T-helper 2 cell (primary cell): ENCODE measurements around the gene MDM4.
"Not testable (repeated sequence)": the region's sequence is repeated elsewhere in the genome, so short reads cannot be mapped to it uniquely, and the experiment has no call there.

ENCODE experiments used
- DNase-seq, 5 experiments: peaks; one replicate each; pipeline versions ENCODE4 v3.0.0 to v3.0.0-alpha.2; 2012 to 2022
- total RNA-seq, 2 donors: gene quantifications; one replicate each; lab custom pipeline; 2026; lab: John Stamatoyannopoulos, UW

The MDM4 gene, protein sequence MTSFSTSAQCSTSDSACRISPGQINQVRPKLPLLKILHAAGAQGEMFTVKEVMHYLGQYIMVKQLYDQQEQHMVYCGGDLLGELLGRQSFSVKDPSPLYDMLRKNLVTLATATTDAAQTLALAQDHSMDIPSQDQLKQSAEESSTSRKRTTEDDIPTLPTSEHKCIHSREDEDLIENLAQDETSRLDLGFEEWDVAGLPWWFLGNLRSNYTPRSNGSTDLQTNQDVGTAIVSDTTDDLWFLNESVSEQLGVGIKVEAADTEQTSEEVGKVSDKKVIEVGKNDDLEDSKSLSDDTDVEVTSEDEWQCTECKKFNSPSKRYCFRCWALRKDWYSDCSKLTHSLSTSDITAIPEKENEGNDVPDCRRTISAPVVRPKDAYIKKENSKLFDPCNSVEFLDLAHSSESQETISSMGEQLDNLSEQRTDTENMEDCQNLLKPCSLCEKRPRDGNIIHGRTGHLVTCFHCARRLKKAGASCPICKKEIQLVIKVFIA
- 274 to 277 reads per million in 2 donors for total RNA-seq

DNA sequence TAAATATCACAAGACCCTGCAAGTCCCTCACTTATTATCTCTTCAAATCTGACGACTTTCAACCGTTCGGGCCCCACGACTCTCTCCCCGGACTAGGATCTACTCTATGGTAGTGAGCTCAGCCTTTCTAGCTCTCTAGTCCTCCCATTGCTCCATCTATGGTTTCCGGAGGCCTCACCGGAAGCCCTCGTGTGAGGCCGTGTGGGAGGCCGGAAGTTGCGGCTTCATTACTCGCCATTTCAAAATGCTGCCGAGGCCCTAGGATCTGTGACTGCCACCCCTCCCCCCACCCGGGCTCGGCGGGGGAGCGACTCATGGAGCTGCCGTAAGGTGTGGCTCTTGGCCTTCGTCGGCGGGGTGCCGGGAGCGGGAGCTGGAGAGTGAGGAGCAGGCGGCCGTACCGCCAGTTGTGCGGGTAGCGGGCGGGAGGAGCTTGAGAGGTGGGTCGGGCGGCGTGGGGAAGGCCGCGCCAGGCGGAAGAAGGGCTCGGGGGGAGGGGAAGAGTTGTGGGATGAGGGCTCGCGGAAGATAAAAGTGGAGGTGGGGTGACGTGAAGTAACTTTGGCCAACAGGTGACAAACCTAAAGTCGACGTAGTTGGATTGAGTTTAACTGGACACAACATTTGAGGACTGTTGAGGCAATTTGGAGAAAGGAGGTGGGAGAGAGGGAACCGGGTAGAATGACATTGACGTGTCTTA, at the start of gene MDM4:
MDM4 (plus strand) TSS at position 227 of the 700 bp plus-strand sequence. CDS start 9,113 bp downstream, outside the sequence.
- peak; percentile 67 to 99 (median 93) for DNase-seq

DNA sequence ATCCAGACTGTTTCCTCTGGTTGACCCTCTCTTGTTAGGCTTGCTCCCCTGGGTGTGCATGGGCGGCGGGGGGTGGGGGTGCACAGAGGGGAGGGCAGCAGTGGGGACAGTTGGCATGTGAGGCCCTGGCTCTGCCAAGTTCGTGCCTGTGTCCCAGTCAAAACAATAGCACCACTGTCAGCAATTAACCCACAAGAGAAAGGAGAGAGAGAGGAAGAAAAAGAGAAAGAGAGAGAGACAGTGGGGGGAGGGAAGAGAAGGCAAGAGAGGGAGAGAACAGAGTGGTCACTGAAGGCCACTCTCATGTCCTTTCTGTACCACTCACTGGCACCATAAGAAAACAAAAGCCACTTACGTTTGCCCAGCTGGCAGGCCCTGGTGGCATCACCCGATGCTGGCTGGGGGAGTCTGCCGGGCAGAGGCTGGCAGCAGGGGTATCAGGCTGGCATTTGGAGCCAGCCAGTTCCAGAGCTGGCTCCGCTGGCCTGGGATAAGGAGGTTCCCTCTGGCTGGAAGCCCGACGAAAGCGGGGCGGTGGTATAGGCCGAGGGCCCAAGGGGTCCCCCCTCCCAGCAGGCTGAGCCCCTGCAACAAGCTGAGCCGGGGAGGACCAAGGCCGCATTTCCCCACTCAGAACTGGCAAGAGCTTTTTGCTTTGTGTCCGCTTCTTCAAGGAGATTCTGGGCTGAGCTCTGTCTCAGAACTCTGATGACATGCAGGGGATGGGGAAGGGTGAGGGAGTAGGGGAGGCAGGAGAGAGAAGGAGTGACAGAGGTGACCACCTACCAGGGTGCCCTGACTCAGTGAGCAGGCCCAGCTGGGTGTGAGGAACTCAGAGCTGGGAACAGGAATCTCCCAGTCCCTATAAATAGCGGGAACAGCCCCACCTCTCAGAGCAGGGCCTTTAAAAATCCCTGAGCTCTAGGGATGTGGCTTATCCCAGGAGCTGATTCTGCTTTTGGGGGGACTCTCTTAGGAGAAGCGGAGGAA, 49.5 kb upstream of the MDM4 start:
- DNase-seq, result no peak

DNA sequence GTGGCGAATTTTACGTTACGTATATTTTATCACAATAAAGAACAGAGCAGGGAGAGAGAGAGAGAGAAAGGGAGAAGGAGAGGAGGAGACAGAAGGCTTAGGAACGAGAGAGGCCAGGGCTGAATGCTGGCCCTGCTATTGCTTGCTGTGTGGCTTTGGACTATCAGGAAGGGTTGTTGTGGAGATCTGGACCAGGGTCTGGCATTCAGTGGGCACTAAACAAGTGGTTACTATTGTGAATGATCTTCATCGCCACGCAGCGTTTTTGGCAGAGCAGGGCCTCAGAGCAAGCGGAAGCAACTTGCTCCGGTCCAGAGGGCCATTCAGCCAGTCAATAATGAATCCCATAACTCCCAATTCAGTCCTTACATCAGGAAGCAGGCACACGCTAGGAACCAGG, 48.0 kb upstream of the MDM4 start:
- DNase-seq, result no peak

DNA sequence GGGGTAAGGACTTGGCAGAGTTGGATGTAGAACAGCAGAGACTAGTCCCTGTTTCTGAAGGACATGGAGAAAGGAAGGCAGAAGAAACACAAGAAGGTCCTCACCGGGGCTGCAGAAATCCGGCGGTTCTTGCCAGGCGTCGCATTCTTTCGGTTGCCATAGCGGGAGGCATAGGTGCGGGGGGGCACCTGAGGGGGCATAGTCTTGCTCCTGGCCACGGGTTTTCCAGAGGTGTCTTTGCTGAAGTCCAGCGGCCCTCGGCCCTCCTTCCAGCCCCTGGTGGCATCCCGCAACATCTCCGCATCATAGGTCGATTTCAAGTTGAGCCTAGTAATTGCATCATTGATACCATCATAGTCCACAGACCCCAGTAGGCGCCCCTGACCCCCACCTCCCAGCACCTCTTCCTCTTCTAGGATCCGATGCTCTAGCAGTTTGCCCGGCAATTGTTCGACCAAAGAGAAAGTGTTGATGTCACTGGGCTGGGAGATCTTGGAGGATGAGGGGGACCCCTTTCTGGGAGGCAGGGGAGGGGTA, 47.4 kb upstream of the MDM4 start:
- DNase-seq, result no peak

DNA sequence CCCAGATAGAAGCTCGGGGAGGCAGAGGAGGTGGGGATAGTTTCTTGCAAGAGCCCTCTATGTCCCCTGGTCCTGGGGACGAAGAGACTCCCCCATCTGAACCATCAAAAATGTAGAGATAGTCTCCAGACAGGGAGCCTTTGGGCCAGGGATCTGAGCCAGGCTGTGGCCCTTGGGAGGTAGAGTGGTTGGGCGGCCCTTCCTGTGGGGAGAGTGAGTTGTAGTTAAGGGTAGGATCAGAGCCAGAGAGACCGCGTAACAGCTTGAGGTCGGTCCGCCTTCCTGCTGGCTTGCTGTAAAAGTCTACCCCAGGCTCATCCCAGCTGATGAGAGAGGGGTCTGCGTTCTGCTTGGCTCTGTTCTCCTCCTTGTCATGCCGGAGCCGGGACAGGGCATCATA, 46.9 kb upstream of the MDM4 start:
- DNase-seq, result no peak

DNA sequence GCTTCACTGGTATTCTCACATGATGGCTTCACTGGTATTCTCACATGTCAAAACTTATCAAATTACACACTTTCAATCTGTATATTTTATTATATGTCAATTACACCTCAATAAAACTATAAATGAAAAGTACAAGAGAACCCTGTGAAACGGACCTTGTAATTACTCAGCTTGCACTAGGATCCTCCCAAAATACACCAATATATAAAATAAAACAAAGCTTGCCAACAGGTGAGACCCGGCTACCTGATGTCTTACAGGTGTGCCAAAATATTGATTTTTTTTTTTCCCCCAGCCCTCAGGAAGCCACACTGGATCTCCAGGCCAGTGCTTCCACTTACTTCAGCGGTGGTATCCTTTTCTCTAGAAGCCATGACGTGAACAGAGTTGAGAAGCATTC, 44.5 kb upstream of the MDM4 start:
- no peak for DNase-seq

DNA sequence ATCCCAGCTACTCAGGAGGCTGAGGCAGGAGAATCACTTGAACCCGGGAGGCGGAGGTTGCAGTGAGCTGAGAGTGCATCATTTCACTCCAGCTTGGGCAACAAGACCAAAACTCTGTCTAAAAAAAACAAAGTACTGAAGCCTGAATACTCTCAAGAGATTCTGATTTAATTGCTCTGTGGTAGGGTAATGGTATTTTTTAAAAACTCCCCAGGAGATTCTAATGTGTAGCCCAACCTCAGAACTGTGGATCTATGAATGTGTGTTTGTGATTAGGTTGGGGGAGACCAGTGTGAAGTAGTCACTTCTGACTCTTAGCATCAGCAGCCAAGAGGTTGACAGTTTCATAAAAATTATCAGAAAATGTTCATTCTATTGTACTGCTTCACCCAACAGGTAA, 43.5 kb upstream of the MDM4 start:
- DNase-seq, result no peak

DNA sequence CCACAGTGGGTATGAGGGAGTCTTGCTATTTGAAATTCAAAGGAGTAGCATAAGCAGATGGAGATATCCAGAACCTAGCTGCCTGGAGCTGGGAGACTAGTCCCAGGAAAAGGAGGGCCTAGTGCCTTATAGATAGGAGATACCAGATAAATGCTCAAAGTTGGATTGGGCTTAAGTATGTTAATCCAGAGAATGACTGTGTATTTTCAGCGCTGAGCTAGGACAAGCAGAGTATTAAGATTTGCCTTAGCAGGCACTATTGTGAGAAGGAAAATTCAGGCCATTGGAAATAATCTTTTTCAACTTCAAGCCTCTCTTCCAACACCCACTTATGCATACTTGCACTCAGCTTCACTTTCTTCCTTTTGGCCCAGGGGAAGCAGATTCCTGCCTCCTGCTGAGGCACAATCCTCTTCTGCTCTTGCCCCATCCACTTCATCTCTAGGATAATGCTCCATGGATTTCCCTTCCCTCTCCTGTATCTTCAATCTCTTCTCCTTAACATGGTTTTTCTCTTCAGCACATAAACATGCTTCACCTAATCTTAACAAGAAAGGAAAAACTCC, 42.7 kb upstream of the MDM4 start:
- DNase-seq, result no peak

DNA sequence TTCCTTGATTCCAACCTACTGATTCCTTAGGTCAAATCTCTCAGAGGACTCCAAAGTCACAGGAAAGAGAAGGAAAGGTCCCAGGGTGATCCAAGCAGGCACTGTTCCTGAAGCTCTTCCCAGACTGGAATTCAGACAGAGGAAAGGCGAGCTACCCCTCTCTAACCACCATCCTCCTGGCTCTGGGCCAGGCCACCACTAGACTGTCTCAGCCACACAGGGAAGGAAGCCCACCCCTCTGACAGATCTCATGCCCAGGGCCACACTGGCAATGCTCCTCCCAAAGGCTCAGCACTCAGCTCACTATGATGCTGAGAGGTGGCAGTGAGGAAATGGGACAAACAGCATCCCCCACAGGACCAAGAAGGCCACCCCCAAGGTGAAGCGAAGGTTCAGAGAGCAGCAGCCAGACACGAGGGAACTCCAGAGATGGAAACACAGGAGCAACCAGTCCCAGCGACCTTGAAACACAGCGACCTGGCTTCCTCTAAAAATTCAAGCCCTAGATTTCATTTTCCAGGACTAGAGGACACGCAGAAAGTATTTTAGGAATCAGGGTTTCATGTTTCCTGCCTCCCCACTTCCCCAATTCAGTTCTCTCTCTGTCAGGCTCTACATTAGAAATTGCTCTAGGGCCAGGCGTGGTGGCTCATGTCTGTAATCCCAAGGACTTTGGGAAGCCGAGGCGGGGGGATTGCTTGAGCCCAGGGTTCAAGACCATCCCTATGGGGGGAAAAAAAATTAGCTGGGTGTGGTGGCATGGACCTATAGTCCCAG, 40.4 kb upstream of the MDM4 start:
- DNase-seq, result no peak

DNA sequence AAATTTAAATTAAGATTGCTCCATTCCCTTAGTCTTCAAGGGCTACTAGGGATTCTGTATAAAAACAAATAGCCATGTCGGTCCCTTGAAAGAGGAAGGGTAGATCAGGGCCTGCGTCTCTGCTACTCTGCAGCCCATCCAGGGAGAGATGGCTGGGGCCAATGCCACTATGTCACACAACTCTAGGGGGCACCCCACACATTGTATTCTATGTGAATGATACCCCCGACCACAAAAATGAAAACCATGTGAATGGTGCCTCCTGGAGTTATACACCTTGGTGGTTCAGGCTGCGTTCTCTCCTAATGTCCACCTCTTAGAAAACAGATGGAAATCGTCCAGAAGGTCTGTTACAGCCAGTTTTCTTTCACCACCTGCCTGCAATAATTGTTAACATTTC, 39.6 kb upstream of the MDM4 start:
- DNase-seq, result no peak

DNA sequence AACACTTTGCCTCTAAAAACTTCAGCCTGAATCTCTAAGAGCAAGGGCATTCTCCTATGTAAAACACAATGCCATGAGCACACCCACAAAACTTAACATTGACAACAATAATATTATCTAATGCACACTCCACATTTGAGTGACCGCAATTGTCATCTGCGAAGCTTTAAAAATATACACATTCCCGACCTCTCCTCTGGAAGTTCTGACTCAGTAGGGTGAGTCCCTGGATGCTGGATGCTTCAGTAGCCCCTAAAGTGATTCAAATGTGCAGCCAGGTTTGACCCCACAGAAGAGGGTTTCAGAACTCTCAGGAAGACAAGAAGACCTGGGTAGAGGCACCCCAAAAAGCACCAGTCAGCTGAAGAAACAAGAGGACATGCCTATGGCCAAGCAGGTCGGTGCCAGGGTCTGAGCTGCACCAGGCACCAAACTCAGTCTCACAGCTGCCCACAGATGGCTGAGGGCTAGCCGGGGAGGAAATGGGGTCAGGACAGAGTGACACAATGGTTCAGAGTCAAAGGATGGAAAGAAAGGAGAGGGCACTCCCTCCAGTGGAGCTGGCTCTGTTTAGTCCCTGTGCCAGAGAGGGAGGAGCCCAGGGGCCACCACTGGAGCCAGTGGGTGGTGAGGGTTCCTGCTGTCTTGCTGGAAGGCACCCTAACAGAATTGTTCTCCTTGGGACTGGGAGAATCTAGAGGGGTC, 39.0 kb upstream of the MDM4 start:
- no peak for DNase-seq

DNA sequence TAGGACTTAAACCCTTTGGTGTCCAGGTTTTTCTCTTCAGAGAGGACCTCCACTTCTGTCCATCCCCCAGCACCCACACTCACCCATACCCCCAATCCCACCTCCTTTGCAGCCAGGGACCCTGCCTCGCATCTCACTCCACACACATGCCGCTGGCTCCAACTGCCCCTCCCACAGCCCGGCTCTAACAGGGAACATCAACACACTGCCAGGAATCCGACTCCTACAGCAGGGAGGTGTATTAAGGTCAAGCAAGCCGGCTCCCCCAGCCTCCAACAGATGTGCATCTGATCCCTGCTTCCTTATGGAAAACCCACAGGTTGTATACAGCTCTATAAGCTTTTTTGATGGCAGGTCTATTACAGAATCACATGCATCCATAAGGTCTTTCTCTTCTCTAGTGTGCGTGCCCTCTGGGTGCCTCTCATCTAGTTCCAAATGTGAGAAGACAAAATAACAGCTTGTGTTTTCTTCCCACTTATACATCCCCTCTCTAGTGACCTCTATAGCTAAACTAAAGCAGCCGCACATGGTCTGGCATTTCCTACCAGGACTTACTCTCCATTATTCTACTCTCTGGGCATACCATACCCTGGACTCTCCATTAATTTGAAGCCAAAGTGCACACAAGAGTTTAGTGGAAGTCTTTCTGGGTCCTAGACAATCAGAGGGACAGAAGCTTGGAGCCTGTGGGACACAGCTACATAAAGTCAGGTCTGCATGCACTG, 37.9 kb upstream of the MDM4 start:
- no peak for DNase-seq

DNA sequence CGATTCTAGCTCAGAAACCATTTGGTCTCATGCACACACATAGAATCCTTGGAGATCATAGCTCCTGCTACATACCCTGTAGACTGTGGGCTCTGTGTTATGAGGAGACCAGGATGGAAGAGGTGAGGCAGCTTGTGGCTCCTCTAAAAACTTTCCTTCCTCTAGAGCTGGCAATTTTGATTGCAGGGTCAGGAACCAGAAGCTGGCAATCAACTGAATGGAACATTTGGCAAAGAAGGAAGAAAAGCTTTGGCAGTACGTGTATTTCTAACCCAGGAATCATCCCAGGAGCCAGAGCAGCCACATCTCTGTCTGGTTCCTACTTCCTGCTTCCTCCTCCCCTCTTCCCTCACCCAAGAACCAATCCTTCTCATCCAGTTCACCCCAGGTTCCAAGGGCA, 37.3 kb upstream of the MDM4 start:
- DNase-seq, result no peak

DNA sequence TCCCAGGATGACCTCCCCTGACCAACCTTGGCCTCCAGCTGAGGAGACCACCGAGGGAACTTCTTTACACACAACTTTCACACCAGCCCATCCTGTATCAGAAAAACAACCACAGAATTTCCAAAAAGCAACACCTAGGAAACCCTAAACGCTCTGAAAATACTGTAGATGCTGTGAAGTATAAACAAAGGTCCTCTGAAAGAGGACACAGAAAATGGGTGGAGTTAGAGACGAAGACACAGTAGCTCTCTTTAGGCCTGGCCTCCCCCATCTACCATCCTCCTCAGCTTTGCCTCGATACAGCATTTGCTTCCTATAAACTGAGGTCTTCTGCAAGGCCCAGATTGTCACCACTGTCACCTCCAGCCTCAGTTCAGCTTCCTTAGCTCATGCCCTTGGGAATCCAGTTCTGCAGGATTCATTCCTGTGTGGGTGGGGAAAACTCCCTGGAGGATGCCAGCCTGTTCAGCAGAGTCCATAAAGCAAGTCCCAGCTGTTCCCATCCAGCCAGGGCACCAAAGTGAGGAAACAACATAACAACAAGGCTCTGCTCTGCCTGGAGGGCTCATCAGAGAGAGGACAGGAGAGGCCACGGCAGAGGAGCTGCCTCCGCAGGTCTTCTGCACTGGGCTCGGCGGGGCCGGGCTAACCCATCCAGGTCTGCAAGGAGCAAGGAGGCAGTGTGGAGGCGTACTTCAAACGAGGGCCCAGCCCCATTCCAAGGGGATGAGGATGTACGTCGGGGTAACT, 36.6 kb upstream of the MDM4 start:
- DNase-seq, result no peak

DNA sequence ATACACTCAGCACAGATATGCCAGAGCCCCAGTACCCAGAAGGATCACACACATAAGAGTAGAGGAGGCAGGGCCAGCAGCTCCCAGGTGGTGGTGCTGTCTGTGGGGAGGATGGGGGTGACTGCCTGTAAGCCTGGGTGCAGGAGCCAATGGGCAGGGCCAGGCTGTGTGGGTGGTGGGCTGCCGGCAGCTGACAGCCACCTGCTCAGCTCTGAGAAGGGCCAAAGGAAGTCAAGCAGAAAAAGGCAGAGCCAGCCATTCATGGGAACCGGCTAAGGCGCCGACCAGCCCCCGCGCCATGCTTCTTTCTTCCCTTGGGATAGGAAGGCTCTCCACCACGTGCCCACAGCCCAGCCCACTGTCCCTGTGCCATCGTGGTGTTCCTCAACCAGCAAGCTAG, 35.7 kb upstream of the MDM4 start:
- DNase-seq, result no peak

DNA sequence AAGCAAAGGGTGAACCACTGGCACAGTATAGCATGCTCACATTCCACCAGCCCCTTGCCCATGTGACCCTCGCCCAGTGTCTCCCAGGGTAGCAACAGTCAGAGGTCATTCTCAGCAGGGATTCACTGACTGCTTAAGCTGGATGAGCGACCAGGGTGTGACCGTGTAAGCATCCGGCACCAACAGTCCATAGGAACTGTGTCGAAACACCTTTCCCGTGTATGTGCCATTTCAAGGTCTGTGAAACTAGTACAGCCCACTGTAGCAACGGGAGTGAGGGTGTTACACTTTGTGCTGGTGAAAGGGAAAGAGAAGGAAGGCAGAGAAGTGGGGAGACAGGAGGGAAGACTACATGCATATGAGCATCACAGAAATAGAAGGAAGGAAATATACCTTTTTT, 32.4 kb upstream of the MDM4 start:
- DNase-seq, result no peak

DNA sequence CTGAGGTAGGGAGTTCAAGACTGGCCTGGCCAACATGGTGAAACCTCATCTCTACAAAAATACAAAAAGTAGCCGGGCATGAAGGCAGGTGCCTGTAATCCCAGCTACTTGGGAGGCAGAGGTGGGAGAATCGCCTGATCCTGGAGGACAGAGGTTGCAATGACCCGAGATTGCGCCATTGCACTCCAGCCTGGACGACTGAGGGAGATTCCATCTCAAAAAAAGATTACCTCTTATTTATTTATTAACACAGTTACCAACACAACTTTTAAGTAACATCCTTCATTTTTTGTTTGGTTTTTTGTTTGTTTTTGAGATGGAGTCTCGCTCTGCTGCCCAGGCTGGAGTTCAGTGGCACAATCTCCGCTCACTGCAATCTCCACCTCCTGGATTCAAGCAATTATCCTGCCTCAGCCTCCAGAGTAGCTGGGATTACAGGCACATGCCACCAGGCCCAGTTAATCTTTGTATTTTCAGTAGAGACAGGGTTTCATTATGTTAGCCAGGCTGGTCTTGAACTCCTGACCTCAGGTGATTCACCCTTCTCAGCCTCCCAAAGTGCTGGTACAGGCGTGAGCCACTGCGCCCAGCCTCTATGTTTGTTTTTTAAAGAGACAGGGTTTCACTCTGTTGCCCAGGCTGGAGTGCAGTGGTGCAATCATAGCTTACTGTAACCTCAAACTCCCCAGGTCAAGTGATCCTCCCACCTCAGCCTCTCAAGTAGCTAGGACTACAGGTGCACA, 29.5 kb upstream of the MDM4 start:
- not testable (repeated sequence) for DNase-seq

DNA sequence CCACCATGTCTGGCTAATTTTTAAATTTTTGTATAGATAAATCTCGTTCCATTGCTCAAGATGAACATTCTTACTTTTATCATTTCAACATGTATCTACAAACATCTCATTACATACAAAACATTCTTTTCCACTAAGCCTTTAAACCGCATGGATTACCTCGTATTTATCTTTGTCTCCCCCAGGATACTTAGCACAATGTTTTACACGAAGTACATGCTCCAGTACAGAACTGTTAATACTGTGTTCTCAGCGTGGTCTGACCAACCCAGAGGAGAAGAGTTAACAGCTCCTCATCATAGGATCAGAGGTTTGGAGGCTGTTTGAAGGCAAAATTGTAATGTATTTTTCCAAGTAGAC, 29.0 kb upstream of the MDM4 start:
- DNase-seq, result no peak

DNA sequence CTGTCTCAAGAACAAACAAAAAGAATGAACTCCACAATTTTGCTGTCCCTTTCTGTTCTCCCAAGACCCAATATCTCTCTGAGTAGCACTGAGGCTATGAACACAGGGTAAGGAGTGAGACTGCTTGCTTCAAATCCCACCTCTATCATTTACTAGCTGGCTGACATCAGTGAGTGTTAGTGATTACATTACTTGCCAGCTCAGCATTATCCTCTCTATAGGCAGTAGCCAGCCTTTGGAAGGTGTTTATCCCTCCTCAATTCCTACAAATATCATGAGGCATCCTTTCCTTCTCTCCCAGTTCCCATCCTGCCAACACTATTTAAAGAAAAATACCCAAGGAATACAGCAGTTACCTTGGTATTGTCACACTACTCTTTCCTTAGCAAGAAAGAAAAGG, 24.6 kb upstream of the MDM4 start:
- DNase-seq, result no peak
